ENCODE data around the gene SLC39A11. TPM values are rescaled to one million over a fixed set of nuclear protein-coding genes. Genes with fewer than 3 reads are reported as not detected.

Gene SLC39A11
- total RNA-seq, 1 experiment from 2014 or later, result 18.6 TPM

DNA sequence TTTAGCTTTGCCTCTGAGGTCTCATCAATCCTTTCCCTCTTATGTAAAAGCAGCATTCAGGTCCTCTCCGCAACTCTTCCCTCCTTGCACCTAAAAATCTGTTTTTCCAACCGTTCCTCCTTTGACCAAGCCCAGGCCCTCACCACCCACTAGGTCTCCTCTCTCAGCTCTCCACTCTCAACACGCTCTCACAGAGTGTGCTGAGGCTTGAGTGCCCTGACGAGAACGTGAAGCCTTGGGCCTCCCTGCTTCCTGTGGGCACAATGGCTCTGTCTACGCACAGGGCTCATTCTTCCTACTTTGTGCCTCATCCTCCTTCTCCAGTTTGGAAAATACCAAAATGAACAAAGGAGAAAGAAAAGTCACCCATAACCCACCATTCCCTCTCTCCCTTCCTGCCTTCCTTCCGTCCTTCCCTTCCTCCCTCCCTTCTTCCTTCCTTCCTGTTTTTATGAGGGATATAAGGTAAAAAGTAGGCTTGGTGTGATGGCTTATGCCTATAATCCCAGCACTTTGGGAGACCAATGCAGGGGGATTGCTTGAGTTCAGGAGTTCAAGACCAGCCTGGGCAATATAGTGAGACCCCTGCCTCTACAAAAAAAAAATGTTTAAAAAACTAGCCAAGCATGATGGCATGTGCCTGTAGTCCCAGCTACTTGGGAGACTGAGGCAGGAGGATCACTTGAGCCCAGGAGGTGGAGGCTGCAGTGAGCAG lies 31.3 kb upstream of the SLC39A11 start:
- ChIA-PET CTCF (no interaction called here), POLR2A (ENCODE audit: low non-redundant PET) (no interaction called here)
- no peak overlapping the region for H3K27ac ChIP-seq (ENCODE audit: low read depth, low read length, poor library complexity, severe bottlenecking)

DNA sequence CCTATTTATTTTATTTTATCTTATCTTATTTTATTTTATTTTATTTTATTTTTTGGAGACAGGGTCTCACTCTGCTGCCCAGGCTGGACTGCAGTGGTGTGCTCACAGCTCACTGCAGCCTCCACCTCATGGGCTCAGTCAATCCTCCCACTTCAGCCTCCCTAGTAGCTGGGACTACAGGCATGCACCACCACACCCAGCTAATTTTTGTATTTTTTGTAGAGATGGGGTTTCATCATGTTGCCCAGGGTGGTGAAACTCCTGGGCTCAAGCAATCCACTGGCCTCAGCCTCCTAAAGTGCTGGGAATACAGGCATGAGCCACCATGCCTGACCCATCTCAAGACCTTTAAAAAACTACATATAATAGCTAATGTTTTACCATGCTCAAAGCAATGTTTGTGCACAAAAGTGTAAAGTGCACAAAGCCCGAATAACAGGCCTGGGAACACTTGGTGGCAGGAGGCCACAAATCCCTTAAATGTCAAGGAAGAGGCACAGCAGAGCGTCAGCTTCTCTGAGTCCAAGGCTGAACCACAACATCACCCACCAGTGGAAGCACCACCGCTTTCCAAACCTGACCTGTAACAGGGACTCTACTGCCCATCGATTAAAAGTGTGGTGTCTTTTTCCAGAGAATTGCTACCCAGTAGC lies 30.6 kb upstream of the SLC39A11 start:
- intact Hi-C loops (cut with micrococcal nuclease; ENCODE audit: unreplicated experiment), result no loop called here
- Histone ChIP-seq H3K4me1 (ENCODE audit: insufficient read depth, low read length, poor library complexity, severe bottlenecking) (no peaks in the 10 kb centered on the region), H3K4me3 (ENCODE audit: low read depth, low read length, poor library complexity, severe bottlenecking) (no peak overlapping the region), H3K27ac (ENCODE audit: low read depth, low read length, poor library complexity, severe bottlenecking) (no peak overlapping the region), H3K9me3 (ENCODE audit: low read depth, low read length, poor library complexity, severe bottlenecking) (no peaks in the 10 kb centered on the region), H3K27me3 (replicated peaks; ENCODE audit: insufficient read depth, low read depth, low read length, poor library complexity) (no peaks in the 10 kb centered on the region), H3K36me3 (ENCODE audit: insufficient read depth, low read length, poor library complexity, severe bottlenecking) (no peaks in the 10 kb centered on the region)
- BruUV-seq (replicated peaks), result no TSS peak
- ChIA-PET POLR2A (ENCODE audit: low non-redundant PET) (no interaction called here), CTCF (no interaction called here)
- TF ChIP-seq, protein P1, sequence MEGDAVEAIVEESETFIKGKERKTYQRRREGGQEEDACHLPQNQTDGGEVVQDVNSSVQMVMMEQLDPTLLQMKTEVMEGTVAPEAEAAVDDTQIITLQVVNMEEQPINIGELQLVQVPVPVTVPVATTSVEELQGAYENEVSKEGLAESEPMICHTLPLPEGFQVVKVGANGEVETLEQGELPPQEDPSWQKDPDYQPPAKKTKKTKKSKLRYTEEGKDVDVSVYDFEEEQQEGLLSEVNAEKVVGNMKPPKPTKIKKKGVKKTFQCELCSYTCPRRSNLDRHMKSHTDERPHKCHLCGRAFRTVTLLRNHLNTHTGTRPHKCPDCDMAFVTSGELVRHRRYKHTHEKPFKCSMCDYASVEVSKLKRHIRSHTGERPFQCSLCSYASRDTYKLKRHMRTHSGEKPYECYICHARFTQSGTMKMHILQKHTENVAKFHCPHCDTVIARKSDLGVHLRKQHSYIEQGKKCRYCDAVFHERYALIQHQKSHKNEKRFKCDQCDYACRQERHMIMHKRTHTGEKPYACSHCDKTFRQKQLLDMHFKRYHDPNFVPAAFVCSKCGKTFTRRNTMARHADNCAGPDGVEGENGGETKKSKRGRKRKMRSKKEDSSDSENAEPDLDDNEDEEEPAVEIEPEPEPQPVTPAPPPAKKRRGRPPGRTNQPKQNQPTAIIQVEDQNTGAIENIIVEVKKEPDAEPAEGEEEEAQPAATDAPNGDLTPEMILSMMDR (conservative IDR thresholded peaks at IDR 0.05; ENCODE audit: low read depth, low read length), result no peak
- no peak for TF ChIP-seq EZH2 (IDR thresholded peaks at IDR 0.05; ENCODE audit: borderline replicate concordance, low read depth, low read length, poor library complexity, severe bottlenecking)
- no peak for DNase-seq (ENCODE audit: low spot score)

More for the DNA sequence above, 31.3 kb upstream of the SLC39A11 start:
- Histone ChIP-seq H3K4me3 (ENCODE audit: low read depth, low read length, poor library complexity, severe bottlenecking) (no peak overlapping the region), H3K36me3 (ENCODE audit: insufficient read depth, low read length, poor library complexity, severe bottlenecking) (no peaks in the 10 kb centered on the region), H3K27me3 (replicated peaks; ENCODE audit: insufficient read depth, low read depth, low read length, poor library complexity) (no peaks in the 10 kb centered on the region), H3K9me3 (ENCODE audit: low read depth, low read length, poor library complexity, severe bottlenecking) (no peaks in the 10 kb centered on the region), H3K4me1 (ENCODE audit: insufficient read depth, low read length, poor library complexity, severe bottlenecking) (no peaks in the 10 kb centered on the region)
- TF ChIP-seq, protein P1 (conservative IDR thresholded peaks at IDR 0.05; ENCODE audit: low read depth, low read length), result no peak
- no peak for TF ChIP-seq EZH2 (IDR thresholded peaks at IDR 0.05; ENCODE audit: borderline replicate concordance, low read depth, low read length, poor library complexity, severe bottlenecking)
- intact Hi-C loops (cut with micrococcal nuclease; ENCODE audit: unreplicated experiment), result no loop called here
- no peak for DNase-seq (ENCODE audit: low spot score)
- no TSS peak for BruUV-seq (replicated peaks)

DNA sequence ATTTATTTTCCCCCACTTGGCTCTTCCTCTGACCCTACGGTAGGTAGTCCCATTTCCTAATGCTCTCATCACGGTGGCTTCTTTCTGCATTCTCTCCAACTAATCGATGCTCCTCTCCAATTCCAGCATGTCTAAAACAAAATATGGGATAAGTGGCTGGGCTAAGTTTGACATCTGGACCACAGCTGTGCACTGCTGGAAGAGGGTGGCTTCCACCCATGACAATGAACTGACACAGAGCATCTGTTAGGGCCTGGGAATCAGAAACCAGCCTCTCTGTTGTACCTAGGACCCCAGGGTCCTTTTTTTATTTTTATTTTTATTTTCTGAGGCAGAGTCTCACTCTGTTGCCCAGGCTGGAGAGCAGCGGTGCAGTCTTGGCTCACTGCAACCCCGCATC lies 29.0 kb upstream of the SLC39A11 start:
- TF ChIP-seq, protein P1 (conservative IDR thresholded peaks at IDR 0.05; ENCODE audit: low read depth, low read length), result no peak
- no peak for TF ChIP-seq EZH2 (IDR thresholded peaks at IDR 0.05; ENCODE audit: borderline replicate concordance, low read depth, low read length, poor library complexity, severe bottlenecking)
- ChIA-PET CTCF (no interaction called here), POLR2A (ENCODE audit: low non-redundant PET) (no interaction called here)
- H3K4me3 ChIP-seq (ENCODE audit: low read depth, low read length, poor library complexity, severe bottlenecking), result no peak overlapping the region
- intact Hi-C loops (cut with micrococcal nuclease; ENCODE audit: unreplicated experiment), result no loop called here
- BruUV-seq (replicated peaks), result no TSS peak
- DNase-seq (ENCODE audit: low spot score), result no peak
- H3K36me3 ChIP-seq (ENCODE audit: insufficient read depth, low read length, poor library complexity, severe bottlenecking), result no peaks in the 10 kb centered on the region
- no peaks in the 10 kb centered on the region for H3K27me3 ChIP-seq (replicated peaks; ENCODE audit: insufficient read depth, low read depth, low read length, poor library complexity)
- no peaks in the 10 kb centered on the region for H3K9me3 ChIP-seq (ENCODE audit: low read depth, low read length, poor library complexity, severe bottlenecking)
- no peaks in the 10 kb centered on the region for H3K4me1 ChIP-seq (ENCODE audit: insufficient read depth, low read length, poor library complexity, severe bottlenecking)
- H3K27ac ChIP-seq (ENCODE audit: low read depth, low read length, poor library complexity, severe bottlenecking), result no peak overlapping the region
